ENCODE measurements around the gene THSD7A.

The THSD7A gene

GRCh38 chr7:11620406-11621253 lies 211.4 kb downstream of the THSD7A start:
- no peak for DNase-seq

GRCh38 chr7:11616466-11616865 lies 215.5 kb downstream of the THSD7A start:
- DNase-seq, result no peak

DNA sequence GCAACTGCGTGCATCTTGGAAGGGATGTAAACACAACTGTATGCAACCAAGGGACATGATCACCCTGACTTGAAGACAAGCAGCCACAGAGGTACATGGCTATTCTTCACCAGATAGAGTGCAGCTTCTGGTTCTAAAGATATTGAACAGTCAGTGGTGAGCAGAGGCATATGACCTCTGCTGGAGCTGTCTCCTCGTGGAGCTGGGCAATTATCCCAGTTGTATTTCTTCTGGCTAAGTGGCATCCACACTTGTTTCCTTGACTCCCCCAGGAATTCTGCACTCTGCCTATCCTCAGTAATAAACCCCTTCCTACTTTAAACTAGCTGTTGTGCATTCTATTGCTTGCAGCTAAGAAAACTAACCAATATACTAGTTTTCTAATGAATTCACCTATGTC lies 216.8 kb downstream of the THSD7A start:
- DNase-seq, result no peak

GRCh38 chr7:11613292-11613930 lies 218.6 kb downstream of the THSD7A start:
- no peak for DNase-seq

GRCh38 chr7:11612737-11613136 lies 219.3 kb downstream of the THSD7A start:
- DNase-seq, result no peak

GRCh38 chr7:11609096-11609670 lies 222.8 kb downstream of the THSD7A start:
- DNase-seq, result no peak

DNA sequence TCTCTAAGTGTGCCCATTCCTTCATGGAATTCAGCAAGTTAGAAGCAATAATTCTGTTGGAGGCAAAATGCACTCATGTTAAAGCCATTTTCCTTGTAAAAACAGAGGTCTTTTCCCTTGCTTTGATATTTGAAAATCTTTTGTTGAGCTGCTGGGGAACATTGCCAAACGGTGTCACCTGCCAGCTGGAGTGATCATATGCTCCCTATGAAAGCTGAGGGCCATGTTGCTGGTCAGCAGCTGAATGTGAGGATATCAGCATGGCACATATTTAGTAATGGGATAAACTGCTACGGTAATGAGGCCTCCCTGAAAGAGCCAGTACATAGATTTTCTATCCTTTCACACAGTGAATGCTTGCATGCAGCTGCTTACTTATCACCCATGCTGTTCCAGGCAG lies 224.3 kb downstream of the THSD7A start:
- DNase-seq, result no peak

GRCh38 chr7:11605749-11606148 lies 226.2 kb downstream of the THSD7A start:
- no peak for DNase-seq

DNA sequence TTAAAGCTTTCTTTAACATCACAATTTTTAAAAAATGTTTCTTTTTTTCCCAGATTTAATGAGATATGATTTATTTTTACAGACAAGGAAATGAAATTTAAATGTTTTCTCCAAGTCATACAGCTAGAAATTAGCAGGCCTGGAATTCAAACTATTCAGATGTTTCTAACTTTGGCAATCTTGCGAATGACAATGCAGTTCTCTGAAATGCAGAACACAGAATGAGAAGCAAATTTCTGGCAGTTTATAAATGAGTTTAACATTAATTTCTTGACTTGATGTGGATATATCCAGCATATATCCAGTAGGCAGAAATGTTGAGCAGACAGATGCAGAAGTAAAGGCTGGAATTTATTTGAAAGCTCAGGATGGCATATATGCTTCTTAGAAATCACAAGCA lies 227.5 kb downstream of the THSD7A start:
- DNase-seq, result no peak

- no peak for DNase-seq
Observed at GRCh38 chr7:11601761-11602160, 230.2 kb downstream of the THSD7A start.

DNA sequence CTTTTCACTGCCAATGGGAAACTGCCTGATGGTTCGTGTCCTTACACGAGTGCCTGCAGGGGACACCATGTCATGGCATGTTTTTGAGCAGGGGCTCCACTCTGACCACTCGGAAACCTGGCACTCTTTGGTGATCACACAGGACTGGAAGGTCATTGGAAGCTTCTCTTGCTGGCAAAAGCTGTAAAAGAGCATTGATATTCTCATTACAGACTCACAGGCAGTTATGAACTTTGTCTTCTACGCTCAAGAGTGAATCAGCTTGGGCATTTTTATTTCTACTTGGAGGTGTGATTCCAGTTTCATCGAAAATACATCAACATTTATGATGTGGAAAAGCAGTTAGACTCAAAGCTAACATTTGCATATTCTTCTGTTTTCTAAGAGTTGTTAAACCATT lies 238.7 kb downstream of the THSD7A start:
- no peak for DNase-seq

DNA sequence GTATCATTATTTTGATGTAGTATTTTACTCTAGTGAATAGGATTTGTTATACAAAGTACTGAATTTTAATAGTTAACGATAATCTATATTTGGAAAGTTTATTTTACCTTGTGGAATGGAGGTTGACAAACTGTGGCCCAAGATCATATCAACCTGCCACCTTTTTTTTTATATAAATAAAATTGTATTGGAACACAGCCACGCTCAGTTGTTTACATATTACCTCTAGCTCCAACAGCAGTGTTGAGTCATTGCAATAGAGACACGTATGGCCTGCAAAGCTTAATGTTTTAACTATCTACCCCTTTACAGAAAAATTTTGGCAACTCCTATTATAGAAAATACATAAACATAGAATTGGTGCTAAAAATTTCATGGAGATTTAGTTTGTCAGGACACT lies 239.3 kb downstream of the THSD7A start:
- DNase-seq, result no peak

DNA sequence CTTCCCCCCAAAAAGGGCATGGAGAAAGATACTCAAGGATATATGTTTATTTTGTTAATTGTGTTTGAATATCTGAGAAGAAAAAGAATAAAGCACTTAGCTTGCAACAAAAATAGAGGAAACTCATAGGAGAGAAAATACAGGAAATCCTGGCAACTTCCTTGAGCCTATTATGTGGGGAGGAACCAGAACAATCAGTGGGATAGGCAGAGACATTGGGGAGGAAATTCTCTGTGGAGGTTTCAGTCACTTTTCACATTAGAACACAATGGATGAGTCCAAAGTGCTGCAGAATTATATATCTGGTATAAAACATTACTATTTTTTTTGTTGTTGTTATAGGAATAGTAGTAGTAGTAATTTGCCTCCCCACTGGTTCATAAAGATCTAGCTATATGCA lies 240.1 kb downstream of the THSD7A start:
- DNase-seq, result no peak

- no peak for DNase-seq
Observed at GRCh38 chr7:11591055-11591633, 240.9 kb downstream of the THSD7A start.

- DNase-seq, result no peak
Observed at GRCh38 chr7:11589251-11589650, 242.7 kb downstream of the THSD7A start.

GRCh38 chr7:11587814-11588213 lies 244.2 kb downstream of the THSD7A start:
- DNase-seq, result no peak

DNA sequence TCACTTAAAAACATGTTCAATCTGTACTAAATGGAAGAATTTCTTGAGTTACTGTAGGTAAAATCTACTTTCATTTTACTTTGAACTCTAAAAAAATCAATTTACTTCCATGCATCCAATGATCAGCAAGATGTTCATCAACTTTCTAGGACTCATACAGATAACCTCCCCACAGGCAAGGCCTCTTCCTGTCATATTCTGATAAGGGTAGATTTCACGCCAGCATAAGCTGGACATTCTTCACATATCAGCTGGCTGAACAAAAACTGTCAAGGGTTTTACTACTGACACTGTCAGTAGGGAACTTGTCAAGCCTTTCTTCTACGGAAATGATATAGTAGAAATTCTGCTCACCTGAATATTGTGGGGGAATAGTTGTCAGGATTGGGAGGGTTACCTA lies 244.9 kb downstream of the THSD7A start:
- DNase-seq, result no peak

DNA sequence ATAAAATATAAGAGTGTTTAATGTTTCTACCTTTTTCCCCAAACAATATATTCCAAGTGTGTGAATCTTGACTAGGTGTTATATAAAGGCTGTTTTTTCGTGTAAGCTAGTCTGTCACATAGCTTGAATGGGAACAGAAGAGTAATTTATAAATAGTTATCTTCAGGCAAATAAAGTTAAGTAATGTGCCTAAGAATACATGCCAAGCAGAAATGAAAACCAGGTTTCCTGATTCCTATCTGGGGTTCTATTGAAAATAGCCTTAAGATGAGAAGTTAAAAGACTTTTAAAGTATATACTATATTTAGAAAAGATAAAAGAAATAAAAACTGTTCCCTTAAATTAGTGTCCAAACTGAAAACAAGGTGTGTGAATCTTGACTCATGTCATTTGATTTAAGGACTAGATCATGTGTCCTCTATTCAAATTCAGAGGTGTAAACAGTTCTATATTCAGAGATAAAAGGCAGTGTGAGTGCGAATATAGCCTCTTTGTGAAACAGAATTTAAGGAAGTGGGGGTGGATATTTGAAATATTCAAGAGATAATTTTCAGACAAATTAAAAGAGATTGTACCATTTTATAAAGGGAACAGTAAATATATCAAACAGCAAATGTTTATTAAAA lies 247.5 kb downstream of the THSD7A start:
- no peak for DNase-seq

GRCh38 chr7:11579141-11579540 lies 252.9 kb downstream of the THSD7A start:
- DNase-seq, result no peak

- DNase-seq, result no peak
Observed at GRCh38 chr7:11576310-11576709, 255.7 kb downstream of the THSD7A start.

GRCh38 chr7:11573128-11573750 lies 258.8 kb downstream of the THSD7A start:
- no peak for DNase-seq

- no peak for DNase-seq
Observed at GRCh38 chr7:11570922-11571550, 261.0 kb downstream of the THSD7A start.
